CD4-positive, alpha-beta memory T cell (primary cell): ENCODE data around the gene CMTM8. TPM values are rescaled to one million over a fixed set of nuclear protein-coding genes. Genes with fewer than 3 reads are reported as not detected.
A peak's percentile ranks its signal among the peaks of the same experiment; 100 is the strongest.

Experiments used
- CTCF ChIA-PET: fragments of 350-600 bp; sonication (Branson Sonifier 250); formaldehyde crosslinking; loops from one replicate; lab custom pipeline; 2021; ENCODE audit warnings: inconsistent platforms; ENCODE audit not compliant: partially characterized antibody; lab: Charles Lee
- POLR2A ChIA-PET: fragments of 350-600 bp; sonication (Branson Sonifier 250); formaldehyde crosslinking; loops from one replicate; lab custom pipeline; 2021; ENCODE audit not compliant: partially characterized antibody; lab: Charles Lee
- DNase-seq, 5 donors: peaks; one replicate each; pipeline versions ENCODE4 v3.0.0 to v3.0.0-alpha.2; 2020 to 2022; ENCODE audit warnings: mixed read lengths in 1 of 5
- H3K27ac ChIP-seq: one replicate; pipeline ENCODE4 v1.7.0; 2013; ENCODE audit warnings: low read depth, low read length
- H3K27me3 ChIP-seq: 2 replicates; pipeline ENCODE4 v1.7.0; 2013; ENCODE audit warnings: mild to moderate bottlenecking, low read length, moderate library complexity; ENCODE audit not compliant: insufficient read depth
- H3K36me3 ChIP-seq: 2 replicates; pipeline ENCODE4 v1.7.0; 2013; ENCODE audit warnings: mild to moderate bottlenecking, low read length, moderate library complexity; ENCODE audit not compliant: insufficient read depth
- H3K4me1 ChIP-seq: 2 replicates; pipeline ENCODE4 v1.7.0; 2013; ENCODE audit warnings: mild to moderate bottlenecking, low read length, moderate library complexity; ENCODE audit not compliant: insufficient read depth
- H3K4me3 ChIP-seq, 2 donors: one replicate each; pipeline ENCODE4 v1.7.0; 2013; ENCODE audit warnings: low read length in 2 of 2, mild to moderate bottlenecking in 1 of 2
- H3K9me3 ChIP-seq, 2 donors: one replicate each; pipeline ENCODE4 v1.7.0; 2013; ENCODE audit warnings: low read length in 2 of 2, control low read depth in 1 of 2; ENCODE audit not compliant: control insufficient read depth in 1 of 2
- H3K27ac Mint-ChIP-seq, 7 donors: one replicate each; pipeline ENCODE4 v1.8.0; 2020 to 2021; ENCODE audit warnings: mixed read lengths in 7 of 7, mild to moderate bottlenecking in 6 of 7, inconsistent platforms in 3 of 7, moderate library complexity in 3 of 7
- H3K27me3 Mint-ChIP-seq, 2 donors: one replicate each; pipeline ENCODE4 v1.8.0; 2020 to 2021; ENCODE audit warnings: mixed read lengths in 2 of 2
- H3K36me3 Mint-ChIP-seq, 2 donors: one replicate each; pipeline ENCODE4 v1.8.0; 2020 to 2021; ENCODE audit warnings: mixed read lengths in 2 of 2, inconsistent platforms in 1 of 2, mild to moderate bottlenecking in 1 of 2
- H3K4me1 Mint-ChIP-seq, 4 donors: one replicate each; pipeline ENCODE4 v1.8.0; 2020 to 2021; ENCODE audit warnings: mixed read lengths in 4 of 4, mild to moderate bottlenecking in 1 of 4
- H3K4me3 Mint-ChIP-seq, 8 donors: one replicate each; pipeline ENCODE4 v1.8.0; 2020 to 2021; ENCODE audit warnings: mixed read lengths in 8 of 8, mild to moderate bottlenecking in 7 of 8, moderate library complexity in 6 of 8, inconsistent platforms in 3 of 8
- H3K9me3 Mint-ChIP-seq, 8 donors: one replicate each; pipeline ENCODE4 v1.8.0; 2020 to 2021; ENCODE audit warnings: mixed read lengths in 8 of 8, mild to moderate bottlenecking in 5 of 8, inconsistent platforms in 3 of 8, moderate library complexity in 1 of 8
- intact Hi-C: fragments of 100-400 bp; cut with micrococcal nuclease; formaldehyde crosslinking; loops from one replicate; pipeline ENCODE4 v1.15.1; 2023
- polyA plus RNA-seq, 2 donors: library from polyadenylated mRNA; unstranded; fragments of 300-500 nt; fragmentation: Illumina TruSeq; gene quantifications; one replicate each; pipeline ENCODE4 v1.2.3, GENCODE V29; 2021
- total RNA-seq, 2 experiments: library from RNA; stranded (reverse); gene quantifications; one replicate each; pipeline ENCODE4 v1.2.3, GENCODE V29; 2021

The CMTM8 gene
- total and polyA plus RNA-seq, 4 experiments from 2014 or later: 11.9 to 17.8 (median 14.8) TPM

GRCh38 chr3:32292085-32292796 lies 53.8 kb downstream of the CMTM8 start:
- H3K36me3 ChIP-seq: no peaks in the 10 kb centered on the region

GRCh38 chr3:32293903-32294302 lies 55.4 kb downstream of the CMTM8 start:
- peaks cover 35% of the 10 kb centered on the region for H3K4me1 ChIP-seq
- no peak overlapping the region for H3K27ac ChIP-seq
- DNase-seq: no peak
- no peaks in the 10 kb centered on the region for H3K27me3 ChIP-seq
- Mint-ChIP-seq H3K27ac (peak overlapping the region; percentile 59 to 90 (median 74)), H3K9me3 (no peaks in the 10 kb centered on the region), H3K36me3 (no peaks in the 10 kb centered on the region), H3K27me3 (no peaks in the 10 kb centered on the region), H3K4me3 (no peak overlapping the region), H3K4me1 (peaks cover 28 to 59% (median 40%) of the 10 kb centered on the region in 4 donors)
- no peaks in the 10 kb centered on the region for H3K36me3 ChIP-seq
- POLR2A ChIA-PET: interaction anchor here (2.1 to 2.5 kb wide), 2 partner anchors 41 to 54 kb away, joined by 5 to 10 read pairs; partner anchors contain the start of gene CMTM8
- CTCF ChIA-PET: interaction anchor here (1.7 to 14.8 kb wide), 6 partner anchors 11 to 117 kb away, joined by 5 to 382 read pairs (median 66); partner anchors contain the start of gene CMTM8
- no peak overlapping the region for H3K4me3 ChIP-seq
- H3K9me3 ChIP-seq: no peaks in the 10 kb centered on the region
- intact Hi-C loops: no loop called here

More at GRCh38 chr3:32292085-32292796, 53.8 kb downstream of the CMTM8 start:
- CTCF ChIA-PET: interaction anchor here (0.5 to 14.8 kb wide), 7 partner anchors 41 to 176 kb away, joined by 3 to 382 read pairs (median 5); no protein-coding TSS in a partner anchor
- H3K4me1 Mint-ChIP-seq: peaks cover 25 to 49% (median 35%) of the 10 kb centered on the region in 4 donors
- Histone ChIP-seq H3K9me3 (no peaks in the 10 kb centered on the region), H3K4me1 (peaks cover 40% of the 10 kb centered on the region), H3K27ac (no peak overlapping the region), H3K4me3 (no peak overlapping the region), H3K27me3 (no peaks in the 10 kb centered on the region)
- no peaks in the 10 kb centered on the region for H3K9me3 Mint-ChIP-seq
- H3K36me3 Mint-ChIP-seq: no peaks in the 10 kb centered on the region
- no peak overlapping the region for H3K4me3 Mint-ChIP-seq
- H3K27me3 Mint-ChIP-seq: no peaks in the 10 kb centered on the region
- intact Hi-C loops: no loop called here
- DNase-seq: no peak
- peak overlapping the region in 5 of 7 donors; percentile 8 to 74 (median 50) for H3K27ac Mint-ChIP-seq
- POLR2A ChIA-PET: interaction anchor here (2.1 kb wide), 1 partner anchor 43 kb away, joined by 5 read pairs; no protein-coding TSS in a partner anchor

GRCh38 chr3:32296251-32297204 lies 58.0 kb downstream of the CMTM8 start:
- H3K4me1 Mint-ChIP-seq: peaks cover 34 to 65% (median 48%) of the 10 kb centered on the region in 4 donors
- ChIA-PET POLR2A (interaction anchor here (0.6 to 4.4 kb wide), 17 partner anchors 8 to 764 kb away, joined by 3 to 81 read pairs (median 6); partner anchors contain the start of genes CMTM7, CMTM8 and STT3B), CTCF (interaction anchor here (0.7 to 14.8 kb wide), 31 partner anchors 8 to 206 kb away, joined by 3 to 382 read pairs (median 7); partner anchors contain the start of genes CMTM6 and CMTM8)
- Histone ChIP-seq H3K27ac (peak overlapping the region; percentile 63), H3K36me3 (no peaks in the 10 kb centered on the region), H3K4me1 (peaks cover 52% of the 10 kb centered on the region), H3K4me3 (no peak overlapping the region), H3K27me3 (no peaks in the 10 kb centered on the region), H3K9me3 (no peaks in the 10 kb centered on the region)
- H3K9me3 Mint-ChIP-seq: no peaks in the 10 kb centered on the region
- intact Hi-C loops: loop anchor here (1.0 to 2.0 kb wide), 7 partner anchors 16 to 172 kb away; no protein-coding TSS in a partner anchor
- H3K36me3 Mint-ChIP-seq: no peaks in the 10 kb centered on the region
- H3K27me3 Mint-ChIP-seq: no peaks in the 10 kb centered on the region
- peak overlapping the region; percentile 49 to 86 (median 71) for H3K4me3 Mint-ChIP-seq
- H3K27ac Mint-ChIP-seq: peak overlapping the region; percentile 81 to 97 (median 93)
- peak; percentile 61 to 73 (median 68) for DNase-seq

GRCh38 chr3:32297366-32297765 lies 58.9 kb downstream of the CMTM8 start:
- no peaks in the 10 kb centered on the region for H3K27me3 Mint-ChIP-seq
- Histone ChIP-seq H3K27me3 (no peaks in the 10 kb centered on the region), H3K4me3 (no peak overlapping the region), H3K36me3 (no peaks in the 10 kb centered on the region), H3K9me3 (no peaks in the 10 kb centered on the region), H3K4me1 (peaks cover 60% of the 10 kb centered on the region), H3K27ac (peak overlapping the region; percentile 63)
- intact Hi-C loops: loop anchor here (1.0 to 2.0 kb wide), 4 partner anchors 15 to 120 kb away; no protein-coding TSS in a partner anchor
- DNase-seq: peak; percentile 51 to 92 (median 61)
- H3K9me3 Mint-ChIP-seq: no peaks in the 10 kb centered on the region
- H3K27ac Mint-ChIP-seq: peak overlapping the region; percentile 81 to 97 (median 92)
- H3K4me3 Mint-ChIP-seq: peak overlapping the region; percentile 1 to 82 (median 68)
- peaks cover 39 to 66% (median 54%) of the 10 kb centered on the region in 4 donors for H3K4me1 Mint-ChIP-seq
- CTCF ChIA-PET: interaction anchor here (0.7 to 14.8 kb wide), 20 partner anchors 10 to 205 kb away, joined by 3 to 382 read pairs (median 8); partner anchors contain the start of genes CMTM6 and CMTM8
- no peaks in the 10 kb centered on the region for H3K36me3 Mint-ChIP-seq
- POLR2A ChIA-PET: interaction anchor here (0.6 to 4.4 kb wide), 18 partner anchors 9 to 1666 kb away, joined by 3 to 81 read pairs (median 4); partner anchors contain the start of genes CMTM7, CMTM8 and STT3B

- intact Hi-C loops: no loop called here
- POLR2A ChIA-PET: interaction anchor here (0.6 to 4.3 kb wide), 10 partner anchors 11 to 769 kb away, joined by 3 to 50 read pairs (median 4); partner anchors contain the start of gene STT3B
Measured at GRCh38 chr3:32301426-32301825, 62.9 kb downstream of the CMTM8 start.

More at GRCh38 chr3:32301426-32301825, 62.9 kb downstream of the CMTM8 start:
- H3K27ac ChIP-seq: no peak overlapping the region
- no peak for DNase-seq
- CTCF ChIA-PET: interaction anchor here (1.4 to 4.9 kb wide), 4 partner anchors 12 to 124 kb away, joined by 3 to 45 read pairs (median 28); no protein-coding TSS in a partner anchor
- H3K4me3 ChIP-seq: no peak overlapping the region
- H3K4me3 Mint-ChIP-seq: peak overlapping the region in 4 of 8 donors; percentile 55 to 82 (median 58)
- no peaks in the 10 kb centered on the region for H3K27me3 Mint-ChIP-seq
- peaks cover 57 to 87% (median 74%) of the 10 kb centered on the region in 4 donors for H3K4me1 Mint-ChIP-seq
- peaks cover 86% of the 10 kb centered on the region for H3K4me1 ChIP-seq
- no peaks in the 10 kb centered on the region for H3K36me3 ChIP-seq
- no peaks in the 10 kb centered on the region for H3K27me3 ChIP-seq
- H3K9me3 ChIP-seq: no peaks in the 10 kb centered on the region
- peaks cover 0 to under 1% (median 0%) of the 10 kb centered on the region in 8 donors for H3K9me3 Mint-ChIP-seq
- H3K27ac Mint-ChIP-seq: peak overlapping the region; percentile 79 to 97 (median 90)
- no peaks in the 10 kb centered on the region for H3K36me3 Mint-ChIP-seq
